Frontal cortex (tissue), 4 donors: ENCODE results near the gene C4BPB. TPM values are rescaled to one million over a fixed set of nuclear protein-coding genes. Genes with fewer than 3 reads are reported as not detected.

Experiments
- DNase-seq, 2 donors: peaks; one replicate each; pipeline ENCODE4 v3.0.0; 2012; ENCODE audit warnings: low spot score in 2 of 2
- FAIRE-seq: peaks from 2 replicates; lab custom pipeline; 2012; peaks lifted over from hg19 to GRCh38; lab: Jason Lieb, UNC
- total RNA-seq: library from RNA; depleted of rRNA; stranded (reverse); fragments of >200 nt; gene quantifications from one replicate; pipeline ENCODE4 v1.2.3, GENCODE V29; 2014
- donor health status: control.
- donor health status: control.
- donor health status: control.

Gene C4BPB
- total RNA-seq, 1 donor from 2014 or later = not detected

DNA sequence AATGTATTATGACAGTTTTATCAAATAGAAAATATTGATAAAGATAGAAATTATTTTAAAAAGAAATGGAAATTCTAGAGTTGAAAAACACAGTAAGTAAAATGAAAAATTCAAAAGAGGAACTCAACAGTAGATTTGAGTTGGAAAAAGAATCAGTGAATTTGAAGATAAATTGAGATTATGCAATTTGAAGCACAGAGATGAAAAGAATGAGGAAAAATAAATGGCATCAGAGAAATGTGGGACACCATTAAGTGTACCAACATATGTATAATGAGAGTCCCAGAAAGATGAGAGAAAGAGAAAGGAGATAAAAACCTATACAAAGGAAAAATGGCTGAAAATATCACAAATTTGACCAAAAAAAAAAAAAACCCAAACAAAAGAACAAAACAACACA is 40.4 kb downstream of the C4BPB start:
- DNase-seq (no peak), FAIRE-seq (peak; percentile 37)

GRCh38 chr1:207130252-207131036 is 41.8 kb downstream of the C4BPB start:
- no peak for DNase-seq
- FAIRE-seq = no peak

DNA sequence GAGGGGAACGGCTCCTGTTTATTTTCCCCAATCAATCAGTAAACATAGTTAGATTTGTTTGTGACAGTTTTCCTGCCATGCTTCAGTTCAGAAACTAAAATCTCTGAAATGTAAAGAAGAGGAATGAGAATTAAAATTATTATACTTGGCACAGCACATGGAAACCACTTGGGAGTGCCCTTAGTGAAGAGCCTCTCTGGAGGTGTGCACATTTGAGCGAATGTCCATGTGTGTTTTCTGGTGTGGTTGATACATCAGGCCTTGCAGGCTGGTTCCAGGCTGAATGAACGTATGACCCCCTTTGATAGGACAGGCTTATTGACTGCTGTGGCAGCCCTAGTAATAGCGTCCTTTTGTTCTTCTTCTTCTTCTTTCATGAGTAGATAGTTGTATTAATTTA is 42.5 kb downstream of the C4BPB start:
- FAIRE-seq = no peak
- DNase-seq = no peak

DNA sequence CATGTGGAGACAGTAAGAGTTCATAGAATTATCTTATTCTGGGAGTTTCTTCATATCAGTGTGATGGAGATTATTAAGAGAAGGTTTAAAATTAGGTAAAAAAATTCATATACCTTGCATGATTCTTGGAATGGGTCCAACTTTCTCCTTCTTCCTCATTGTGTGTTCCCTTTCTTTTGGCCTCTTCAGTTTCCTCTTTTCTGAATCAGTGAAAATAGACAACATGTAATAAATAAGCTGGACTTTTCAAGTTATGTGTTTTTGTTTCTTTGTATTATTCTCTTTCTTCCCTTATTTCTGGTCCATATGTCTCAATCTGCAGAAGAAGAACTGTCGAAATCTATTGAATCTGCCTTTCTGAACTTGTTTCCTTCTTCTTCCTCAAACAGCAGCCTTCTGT is 45.9 kb downstream of the C4BPB start:
- DNase-seq (no peak), FAIRE-seq (no peak)

DNA sequence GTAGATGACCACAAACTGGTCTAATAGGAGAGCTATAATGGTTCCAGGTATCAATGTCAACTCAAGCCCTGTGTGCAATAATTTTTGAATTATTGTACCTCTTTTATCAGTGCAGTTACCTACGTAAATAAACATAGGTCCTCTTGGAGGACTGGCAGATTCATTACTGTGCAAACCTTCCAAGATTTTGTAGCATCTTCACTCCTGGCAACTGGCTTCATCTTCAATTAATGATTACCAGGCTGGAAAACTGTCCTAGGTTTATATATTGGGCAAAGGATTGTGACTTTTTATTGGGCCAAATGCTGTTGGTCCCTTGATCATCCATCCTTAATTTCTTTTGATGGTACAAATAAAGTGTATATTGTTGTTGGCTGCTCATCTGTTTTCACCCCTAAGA is 51.0 kb downstream of the C4BPB start:
- FAIRE-seq (no peak), DNase-seq (no peak)

DNA sequence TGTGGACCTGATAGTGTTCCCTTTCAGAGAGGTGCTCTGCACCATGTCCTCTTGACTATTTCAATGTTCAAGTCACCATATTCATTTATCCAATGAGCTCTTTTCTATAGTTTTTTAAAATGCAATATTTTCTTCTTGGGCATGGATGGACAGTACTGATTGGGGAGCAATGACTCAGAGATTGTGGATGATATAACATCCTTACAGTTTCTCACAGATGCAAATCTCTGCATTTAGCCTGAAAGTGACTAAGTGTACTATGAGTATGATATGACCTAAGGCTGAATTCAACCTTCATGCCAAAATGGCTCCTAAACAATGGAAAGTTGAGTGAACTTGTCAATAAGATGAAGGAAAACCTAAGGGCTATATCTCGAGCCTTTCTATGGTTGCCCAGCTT is 51.9 kb downstream of the C4BPB start:
- DNase-seq = no peak
- no peak for FAIRE-seq

DNA sequence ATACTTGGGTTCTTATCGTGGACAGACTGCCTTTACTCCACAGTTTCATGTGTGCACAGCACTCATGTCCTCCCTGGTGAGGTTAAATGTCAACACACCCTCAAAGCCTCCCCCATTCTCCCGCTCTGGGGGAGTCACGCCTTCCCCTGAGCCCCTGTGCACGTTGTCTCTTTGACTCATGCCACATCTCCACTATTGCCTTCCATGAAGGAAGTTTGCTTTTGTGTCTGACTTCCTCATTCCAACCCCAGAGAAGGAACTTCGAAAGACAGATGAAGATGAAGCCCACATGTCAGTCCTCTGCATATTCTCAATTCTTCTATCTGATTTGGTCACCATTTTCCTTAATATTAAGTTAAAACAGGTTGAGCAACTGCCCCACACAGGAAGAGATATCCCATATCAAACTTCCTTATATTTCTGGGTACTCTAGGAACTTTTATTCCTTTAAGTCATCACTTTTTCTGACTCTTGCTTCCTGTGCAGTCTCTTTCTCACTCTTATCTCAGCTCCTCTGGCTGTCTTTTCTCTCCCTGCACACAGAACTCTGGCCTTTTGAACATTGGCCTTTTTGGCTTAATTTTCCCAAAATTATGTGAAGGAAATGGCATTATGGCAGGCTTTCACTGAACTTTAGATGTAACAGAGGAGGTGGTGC is 56.9 kb downstream of the C4BPB start:
- no peak for DNase-seq
- no peak for FAIRE-seq

Other genes with a start within 250 kb of the C4BPB start
- gene IL20, start 223.2 kb upstream of the C4BPB start, total RNA-seq = not detected
- gene IL24, start 191.4 kb upstream of the C4BPB start, total RNA-seq = under 0.01 TPM
- gene FCMR, start 166.9 kb upstream of the C4BPB start, total RNA-seq = under 0.01 TPM
- not detected for gene PIGR, start 142.4 kb upstream of the C4BPB start, total RNA-seq
- gene FCAMR, start 118.4 kb upstream of the C4BPB start, total RNA-seq = not detected
- gene C1orf116, start 56.1 kb upstream of the C4BPB start, total RNA-seq = not detected
- gene YOD1, start 37.7 kb upstream of the C4BPB start, total RNA-seq = 20.8 TPM
- gene PFKFB2, start 35.6 kb upstream of the C4BPB start, total RNA-seq = 9.4 TPM
- gene C4BPA, start 15.4 kb downstream of the C4BPB start, total RNA-seq = not detected
- gene CD55, start 232.8 kb downstream of the C4BPB start, total RNA-seq = 2.9 TPM